Keratinocyte (primary cell): ENCODE data around the gene STK24. TPM values are rescaled to one million over a fixed set of nuclear protein-coding genes. Genes with fewer than 3 reads are reported as not detected.

Experiments used
- DNase-seq: peaks from one replicate; pipeline ENCODE4 v3.0.0-alpha.2; 2011; ENCODE audit warnings: low read depth, missing footprints, low spot score
- FAIRE-seq: peaks from 2 replicates; lab custom pipeline; 2011; peaks lifted over from hg19 to GRCh38; lab: Jason Lieb, UNC
- H2AFZ ChIP-seq: 2 replicates; pipeline ENCODE4 v1.6.0; 2012; ENCODE audit warnings: low read length, control low read depth, inconsistent platforms; ENCODE audit not compliant: control insufficient read depth
- H3K27ac ChIP-seq: 2 replicates; pipeline ENCODE4 v1.5.1; 2011; ENCODE audit warnings: low read length; ENCODE audit not compliant: control insufficient read depth, insufficient read depth
- H3K27me3 ChIP-seq: 3 replicates; pipeline ENCODE4 v1.6.0; 2011; ENCODE audit warnings: low read length; ENCODE audit not compliant: control insufficient read depth, insufficient read depth; ENCODE audit errors: extremely low read depth
- H3K36me3 ChIP-seq, 2 experiments: 2 replicates in 1 of 2; 3 replicates in 1 of 2; pipeline ENCODE4 v1.5.1; 2011; ENCODE audit warnings: low read length in 2 of 2, mild to moderate bottlenecking in 1 of 2; ENCODE audit not compliant: control insufficient read depth in 2 of 2, insufficient read depth in 2 of 2; ENCODE audit errors: extremely low read depth in 1 of 2
- H3K4me1 ChIP-seq: 3 replicates; pipeline ENCODE4 v1.5.1; 2011; ENCODE audit warnings: low read length; ENCODE audit not compliant: control insufficient read depth, insufficient read depth; ENCODE audit errors: extremely low read depth
- H3K4me2 ChIP-seq: 3 replicates; pipeline ENCODE4 v1.6.0; 2011; ENCODE audit warnings: low read depth, low read length; ENCODE audit not compliant: control insufficient read depth, insufficient read depth; ENCODE audit errors: extremely low read depth
- H3K4me3 ChIP-seq, 3 experiments: fragments of 200-600 bp in 1 of 3; sonication (generic) in 1 of 3; 2 replicates in 2 of 3; 3 replicates in 1 of 3; pipeline ENCODE4 v1.5.1; 2011 to 2016; ENCODE audit warnings: low read length in 3 of 3, mild to moderate bottlenecking in 3 of 3, control low read depth in 2 of 3, inconsistent platforms in 1 of 3, low read depth in 1 of 3, mixed read lengths in 1 of 3, mixed run types in 1 of 3, moderate library complexity in 1 of 3; ENCODE audit not compliant: control insufficient read depth in 2 of 3, insufficient read depth in 2 of 3; ENCODE audit errors: extremely low read depth in 1 of 3
- H3K79me2 ChIP-seq: 2 replicates; pipeline ENCODE4 v1.6.0; 2012; ENCODE audit warnings: low read length; ENCODE audit not compliant: control insufficient read depth, insufficient read depth
- H3K9ac ChIP-seq: 3 replicates; pipeline ENCODE4 v1.6.0; 2011; ENCODE audit warnings: low read length; ENCODE audit not compliant: control insufficient read depth, insufficient read depth; ENCODE audit errors: extremely low read depth
- H3K9me1 ChIP-seq: 3 replicates; pipeline ENCODE4 v1.6.0; 2011; ENCODE audit warnings: low read length; ENCODE audit not compliant: control insufficient read depth, insufficient read depth; ENCODE audit errors: extremely low read depth
- H3K9me3 ChIP-seq: 2 replicates; pipeline ENCODE4 v1.5.1; 2012; ENCODE audit warnings: low read depth, low read length; ENCODE audit not compliant: control insufficient read depth
- H4K20me1 ChIP-seq: 3 replicates; pipeline ENCODE4 v1.6.0; 2011; ENCODE audit warnings: low read length; ENCODE audit not compliant: control insufficient read depth, insufficient read depth; ENCODE audit errors: extremely low read depth
- CTCF ChIP-seq, 3 experiments: IDR thresholded peaks in 1 of 3; conservative IDR thresholded peaks in 1 of 3; optimal IDR thresholded peaks in 1 of 3; 2 replicates in 2 of 3; 3 replicates in 1 of 3; pipeline versions ENCODE3 to v1.5.1; 2011; ENCODE audit warnings: low read length in 3 of 3, mild to moderate bottlenecking in 3 of 3, moderate library complexity in 2 of 3, control low read depth in 1 of 3, inconsistent platforms in 1 of 3; ENCODE audit not compliant: insufficient read depth in 2 of 3; ENCODE audit errors: extremely low read depth in 1 of 3
- EZH2 ChIP-seq: IDR thresholded peaks from one replicate; pipeline ENCODE4 v1.6.1; 2012; ENCODE audit warnings: inconsistent platforms, mild to moderate bottlenecking, low read length, moderate library complexity
- dilution Hi-C: fragments of 300-500 bp; cut with MboI; formaldehyde crosslinking; loops from one replicate; pipeline ENCODE4 v1.7.0; 2020; ENCODE audit warnings: low sequenced_read_pairs; ENCODE audit not compliant: extremely low pct_ligation_motif_present
- polyA plus RNA-seq, 5 experiments: library from polyadenylated mRNA; depleted of rRNA in 3 of 5; stranded (reverse) in 3 of 5; stranded (forward) in 1 of 5; unstranded in 1 of 5; fragments of >200 nt; gene quantifications; 1 replicate in 1 of 5; 2 replicates in 3 of 5; 3 replicates in 1 of 5; pipeline versions ENCODE4 v1.2.1 to v1.2.3, GENCODE V29; 2011 to 2012; ENCODE audit warnings: missing spikeins in 2 of 5, low read depth in 1 of 5, low replicate concordance in 1 of 5

STK24 gene
- polyA plus RNA-seq, 1 donor (not counting 4 experiments of a cell fraction or from before 2014, with no cell fraction given), result 81.6 TPM

- peaks cover 3% of the 10 kb centered on the region for H4K20me1 ChIP-seq
- H3K27ac ChIP-seq, result no peak overlapping the region
- no peak for TF ChIP-seq CTCF (optimal IDR thresholded peaks at IDR 0.05 in 1 of 3, IDR thresholded peaks at IDR 0.05 in 1 of 3, conservative IDR thresholded peaks at IDR 0.05 in 1 of 3; ENCODE audit: extremely low read depth in 1 of 3, insufficient read depth in 2 of 3, low read length in 3 of 3)
- no peak for TF ChIP-seq EZH2
- H3K4me1 ChIP-seq, result peaks cover 10% of the 10 kb centered on the region
- H3K79me2 ChIP-seq, result peaks cover 76% of the 10 kb centered on the region
- no peaks in the 10 kb centered on the region for H3K9me1 ChIP-seq
- dilution Hi-C loops, result no loop called here
- H3K36me3 ChIP-seq, result peaks cover 36 to 55% of the 10 kb centered on the region in 2 experiments
- H3K4me2 ChIP-seq, result no peak overlapping the region
- no peak for FAIRE-seq
- no peaks in the 10 kb centered on the region for H3K9me3 ChIP-seq
- no peak for DNase-seq
- H3K9ac ChIP-seq, result no peak overlapping the region
- H2AFZ ChIP-seq, result no peak overlapping the region
- no peak overlapping the region for H3K4me3 ChIP-seq
- H3K27me3 ChIP-seq, result no peaks in the 10 kb centered on the region
Measured at GRCh38 chr13:98467263-98467985, 109.5 kb downstream of the STK24 start.

GRCh38 chr13:98466634-98467236 is 110.2 kb downstream of the STK24 start:
- no peak overlapping the region for H3K4me3 ChIP-seq
- peaks cover 37 to 55% of the 10 kb centered on the region in 2 experiments for H3K36me3 ChIP-seq
- no peak overlapping the region for H3K27ac ChIP-seq
- no peaks in the 10 kb centered on the region for H3K9me3 ChIP-seq
- TF ChIP-seq EZH2 (no peak), CTCF (optimal IDR thresholded peaks at IDR 0.05 in 1 of 3, IDR thresholded peaks at IDR 0.05 in 1 of 3, conservative IDR thresholded peaks at IDR 0.05 in 1 of 3; ENCODE audit: extremely low read depth in 1 of 3, insufficient read depth in 2 of 3, low read length in 3 of 3) (peak; percentile 67 to 77 (median 71))
- H3K9ac ChIP-seq, result no peak overlapping the region
- peaks cover 10% of the 10 kb centered on the region for H3K4me1 ChIP-seq
- H3K27me3 ChIP-seq, result no peaks in the 10 kb centered on the region
- DNase-seq (no peak), FAIRE-seq (no peak)
- no peak overlapping the region for H2AFZ ChIP-seq
- H3K79me2 ChIP-seq, result peaks cover 75% of the 10 kb centered on the region
- dilution Hi-C loops, result no loop called here
- H3K4me2 ChIP-seq, result no peak overlapping the region
- no peaks in the 10 kb centered on the region for H3K9me1 ChIP-seq
- H4K20me1 ChIP-seq, result peaks cover 3% of the 10 kb centered on the region
